Panc1 (cell line): ENCODE results near the gene CSDE1.

Source experiments
- POLR2AphosphoS5 ChIP-seq: IDR thresholded peaks from 2 replicates; pipeline ENCODE4 v1.6.1; 2012; ENCODE audit warnings: mild to moderate bottlenecking, low read depth, low read length, moderate library complexity
- REST ChIP-seq, 2 experiments: IDR thresholded peaks; 2 replicates each; pipeline ENCODE4 v1.6.1; 2011 to 2012; ENCODE audit warnings: low read depth in 2 of 2, control low read depth in 1 of 2, low read length in 1 of 2, mild to moderate bottlenecking in 1 of 2, moderate library complexity in 1 of 2; ENCODE audit not compliant: insufficient read depth in 1 of 2
- SIN3A ChIP-seq: IDR thresholded peaks from 2 replicates; pipeline ENCODE4 v1.6.1; 2012; ENCODE audit warnings: low read depth, mild to moderate bottlenecking, low read length, moderate library complexity, borderline replicate concordance; ENCODE audit not compliant: insufficient read depth
- TCF7L2 ChIP-seq: IDR thresholded peaks from 2 replicates; pipeline ENCODE4 v1.6.1; 2011; ENCODE audit warnings: mild to moderate bottlenecking, low read depth, low read length, inconsistent platforms
- TF ChIP-seq, protein P1 (sequence below): fragments of 450-650 bp; IDR thresholded peaks from 2 replicates; pipeline ENCODE4 v1.5.1; 2017; ENCODE audit warnings: mild to moderate bottlenecking

DNA sequence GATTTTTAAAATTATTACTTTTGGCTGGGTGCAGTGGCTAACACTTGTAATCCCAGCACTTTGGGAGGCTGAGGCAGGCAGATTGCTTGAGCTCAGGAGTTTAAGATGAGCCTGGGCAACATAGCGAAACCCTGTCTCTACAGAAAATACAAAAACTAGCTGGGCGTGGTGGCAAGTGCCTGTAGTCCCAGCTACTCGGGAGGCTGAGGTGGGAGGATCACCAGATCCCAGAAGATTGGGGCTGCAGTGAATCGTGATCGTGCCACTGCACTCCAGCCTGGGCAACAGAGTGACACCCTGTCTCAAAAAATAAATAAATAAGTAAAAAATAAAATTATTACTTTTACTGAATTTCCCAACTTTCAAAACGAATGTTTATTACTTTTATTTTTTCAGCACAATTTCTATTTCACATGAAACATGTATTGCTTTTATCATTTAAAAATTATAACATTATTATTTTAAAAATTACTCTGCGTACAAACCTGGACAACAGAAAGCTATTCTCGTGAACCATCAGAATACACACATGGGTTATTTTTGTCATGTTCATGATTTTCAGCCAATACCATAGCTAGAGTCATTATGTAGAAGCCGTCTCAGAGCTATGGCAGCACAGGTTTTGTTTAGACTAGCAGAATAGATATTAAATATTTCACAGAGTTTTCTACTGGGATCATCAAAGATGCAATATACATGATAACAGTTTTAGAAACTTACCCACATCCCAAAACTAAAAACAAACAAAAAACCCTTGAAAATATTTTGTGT is 63.1 kb downstream of the CSDE1 start:
- TF ChIP-seq, protein P1, sequence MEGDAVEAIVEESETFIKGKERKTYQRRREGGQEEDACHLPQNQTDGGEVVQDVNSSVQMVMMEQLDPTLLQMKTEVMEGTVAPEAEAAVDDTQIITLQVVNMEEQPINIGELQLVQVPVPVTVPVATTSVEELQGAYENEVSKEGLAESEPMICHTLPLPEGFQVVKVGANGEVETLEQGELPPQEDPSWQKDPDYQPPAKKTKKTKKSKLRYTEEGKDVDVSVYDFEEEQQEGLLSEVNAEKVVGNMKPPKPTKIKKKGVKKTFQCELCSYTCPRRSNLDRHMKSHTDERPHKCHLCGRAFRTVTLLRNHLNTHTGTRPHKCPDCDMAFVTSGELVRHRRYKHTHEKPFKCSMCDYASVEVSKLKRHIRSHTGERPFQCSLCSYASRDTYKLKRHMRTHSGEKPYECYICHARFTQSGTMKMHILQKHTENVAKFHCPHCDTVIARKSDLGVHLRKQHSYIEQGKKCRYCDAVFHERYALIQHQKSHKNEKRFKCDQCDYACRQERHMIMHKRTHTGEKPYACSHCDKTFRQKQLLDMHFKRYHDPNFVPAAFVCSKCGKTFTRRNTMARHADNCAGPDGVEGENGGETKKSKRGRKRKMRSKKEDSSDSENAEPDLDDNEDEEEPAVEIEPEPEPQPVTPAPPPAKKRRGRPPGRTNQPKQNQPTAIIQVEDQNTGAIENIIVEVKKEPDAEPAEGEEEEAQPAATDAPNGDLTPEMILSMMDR: no peak
- no peak for TF ChIP-seq POLR2AphosphoS5
- no peak for TF ChIP-seq TCF7L2
- TF ChIP-seq REST (IDR thresholded peaks at IDR 0.05; ENCODE audit: insufficient read depth in 1 of 2, low read depth in 2 of 2, low read length in 1 of 2): no peak
- no peak for TF ChIP-seq SIN3A
